Stimulated activated naive CD8-positive, alpha-beta T cell treated with anti-CD3 and anti-CD28 coated beads, Interleukin-15, amount 100 ng/mL, for 72 hours (primary cell): ENCODE measurements around the gene YWHAG.
A peak's percentile ranks its signal among the peaks of the same experiment; 100 is the strongest.

Source experiments
- ATAC-seq: fragments of 150-1000 bp; cut with Tn5 transposase; 2 replicates; pipeline ENCODE4 v1.10.0; 2021; ENCODE audit warnings: mild to moderate bottlenecking, moderate library complexity
- DNase-seq, 2 donors: peaks; one replicate each; pipeline ENCODE4 v3.0.0; 2021 to 2022
- H3K27ac Mint-ChIP-seq, 2 donors: one replicate each; pipeline ENCODE4 v1.8.0; 2022; ENCODE audit warnings: mild to moderate bottlenecking in 2 of 2, mixed read lengths in 2 of 2, moderate library complexity in 2 of 2
- H3K27me3 Mint-ChIP-seq: one replicate; pipeline ENCODE4 v1.8.0; 2022; ENCODE audit warnings: mixed read lengths
- H3K4me1 Mint-ChIP-seq: one replicate; pipeline ENCODE4 v1.8.0; 2022; ENCODE audit warnings: mild to moderate bottlenecking, mixed read lengths
- H3K4me3 Mint-ChIP-seq, 2 donors: one replicate each; pipeline ENCODE4 v1.8.0; 2022; ENCODE audit warnings: mild to moderate bottlenecking in 2 of 2, mixed read lengths in 2 of 2, moderate library complexity in 1 of 2
- H3K9me3 Mint-ChIP-seq, 2 donors: one replicate each; pipeline ENCODE4 v1.8.0; 2022; ENCODE audit warnings: mixed read lengths in 2 of 2

The YWHAG gene

DNA sequence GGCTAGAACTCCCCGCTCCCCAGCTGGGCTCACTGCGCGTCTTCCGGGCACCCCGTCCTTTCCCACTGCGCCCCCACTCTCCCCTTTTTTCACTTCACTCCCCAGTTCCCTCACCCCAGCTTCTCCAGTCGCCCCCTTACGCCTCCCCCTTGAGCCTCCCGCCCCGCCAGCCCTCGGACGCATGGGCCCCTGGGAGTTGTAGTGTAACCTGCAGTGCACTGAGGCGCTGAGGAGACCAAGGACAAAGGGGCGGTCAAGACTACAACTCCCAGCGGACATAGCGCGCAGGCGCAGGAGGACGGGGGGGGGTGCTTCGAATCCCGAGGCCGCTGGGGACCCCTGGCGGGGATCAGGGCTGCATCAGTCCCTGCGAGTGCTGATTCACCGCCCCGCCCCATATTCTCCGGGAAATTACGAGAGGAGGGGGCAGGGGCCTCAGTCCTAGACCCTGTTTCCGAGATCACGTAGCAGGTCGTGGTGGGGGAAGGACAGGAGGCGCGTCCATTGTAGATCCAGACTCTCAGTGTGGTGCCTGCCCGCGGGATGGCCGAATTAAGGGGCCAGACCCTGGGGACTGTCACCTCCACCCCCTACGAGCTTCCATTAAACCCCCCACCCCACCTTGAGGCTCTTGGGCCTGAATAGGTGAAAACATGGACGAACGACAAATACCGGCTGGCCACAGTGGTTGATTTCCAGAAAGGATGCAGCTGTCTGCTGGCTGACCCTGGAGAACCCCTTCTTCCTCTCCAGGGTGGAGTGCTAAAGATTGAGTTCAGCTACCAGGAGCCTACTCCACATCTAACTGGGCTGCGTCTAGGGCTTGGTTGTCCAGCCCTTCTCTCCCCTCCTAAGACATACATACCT is 553 bp upstream of the YWHAG start:
- Mint-ChIP-seq H3K9me3 (no peaks in the 10 kb centered on the region), H3K4me1 (peaks cover 51% of the 10 kb centered on the region), H3K4me3 (peak overlapping the region; percentile 90 to 93), H3K27ac (peak overlapping the region; percentile 99), H3K27me3 (no peaks in the 10 kb centered on the region)
- DNase-seq = peak; percentile 95 to 96
- ATAC-seq = peak; percentile 97

DNA sequence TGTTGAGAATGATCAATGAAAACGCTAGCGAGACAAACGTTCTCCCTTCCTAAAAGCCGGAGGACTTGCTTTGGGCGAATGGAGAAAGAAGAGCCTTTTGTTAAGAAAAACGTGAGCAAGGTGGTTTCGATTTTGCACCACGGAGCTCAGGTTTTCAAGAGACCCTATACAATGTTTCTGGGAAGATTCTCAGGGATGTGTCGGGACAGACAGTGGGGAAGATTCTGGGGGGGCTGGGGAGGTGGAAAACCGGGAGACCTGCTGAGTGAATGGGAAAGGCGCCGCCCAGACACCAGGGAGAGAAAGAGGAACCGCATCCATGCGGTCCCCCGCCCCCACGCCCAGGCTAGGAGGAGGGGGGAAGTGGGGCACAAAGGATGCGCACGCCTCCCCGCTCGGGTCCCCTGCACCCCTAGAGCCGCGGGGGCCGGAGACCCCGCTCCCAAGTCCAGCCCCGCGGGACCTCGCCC is 745 bp downstream of the YWHAG start:
- peaks cover 42% of the 10 kb centered on the region for H3K4me1 Mint-ChIP-seq
- H3K27me3 Mint-ChIP-seq = no peaks in the 10 kb centered on the region
- H3K4me3 Mint-ChIP-seq = peak overlapping the region; percentile 93 to 98
- ATAC-seq (peak; percentile 15), DNase-seq (no peak)
- H3K27ac Mint-ChIP-seq = peak overlapping the region; percentile 96 to 99
- no peaks in the 10 kb centered on the region for H3K9me3 Mint-ChIP-seq

DNA sequence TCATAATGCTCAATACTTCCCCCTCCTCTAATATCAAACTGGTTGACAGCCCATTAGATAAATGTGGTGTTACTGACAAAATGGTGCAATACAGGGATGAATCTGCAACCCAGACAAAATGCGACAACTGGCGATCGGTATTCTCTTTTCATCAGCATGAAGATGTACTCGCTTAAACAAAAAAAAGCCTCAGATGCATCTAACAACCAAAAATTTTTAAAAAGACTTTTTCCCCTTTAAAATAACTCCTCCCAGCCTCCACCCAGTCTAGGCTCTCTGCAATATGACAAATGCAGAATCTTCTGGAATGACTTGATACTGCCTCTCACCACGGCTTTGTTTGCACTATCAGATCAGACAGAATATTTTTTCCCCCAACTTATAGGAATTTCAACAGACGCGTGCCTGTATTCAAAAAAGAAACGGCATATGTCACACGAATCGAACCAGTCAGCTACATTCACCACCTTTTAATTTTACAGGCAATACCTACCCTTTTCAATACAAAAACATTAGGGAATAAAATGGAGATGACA is 1.2 kb downstream of the YWHAG start:
- H3K27ac Mint-ChIP-seq = peak overlapping the region; percentile 96 to 99
- no peaks in the 10 kb centered on the region for H3K27me3 Mint-ChIP-seq
- DNase-seq = no peak
- H3K4me3 Mint-ChIP-seq = peak overlapping the region; percentile 93 to 98
- no peaks in the 10 kb centered on the region for H3K9me3 Mint-ChIP-seq
- no peak for ATAC-seq
- peaks cover 46% of the 10 kb centered on the region for H3K4me1 Mint-ChIP-seq

DNA sequence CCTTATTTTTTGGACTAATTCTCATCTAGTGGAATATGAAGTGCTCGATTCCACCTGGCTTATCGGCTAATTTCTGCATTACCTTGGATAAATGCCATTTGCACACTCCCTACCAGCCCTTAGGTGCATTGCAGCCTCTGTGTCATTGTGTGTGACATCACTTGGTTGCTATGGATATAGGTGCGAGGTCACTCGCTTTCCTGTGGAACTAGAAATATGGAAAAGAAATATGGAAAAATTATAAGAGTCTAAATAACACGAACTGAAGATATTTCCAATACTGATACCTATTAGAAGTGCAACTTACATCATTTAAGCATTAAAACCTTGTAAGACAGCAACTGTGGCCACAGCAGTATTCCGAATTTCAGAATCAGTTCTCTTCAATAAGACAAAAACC is 2.0 kb downstream of the YWHAG start:
- Mint-ChIP-seq H3K4me3 (peak overlapping the region; percentile 93 to 98), H3K27ac (peak overlapping the region in 1 of 2 donors; percentile 76), H3K4me1 (peaks cover 53% of the 10 kb centered on the region), H3K27me3 (no peaks in the 10 kb centered on the region), H3K9me3 (no peaks in the 10 kb centered on the region)
- no peak for DNase-seq
- ATAC-seq = no peak

GRCh38 chr7:76356115-76356514 is 2.7 kb downstream of the YWHAG start:
- H3K9me3 Mint-ChIP-seq = no peaks in the 10 kb centered on the region
- no peaks in the 10 kb centered on the region for H3K27me3 Mint-ChIP-seq
- no peak for DNase-seq
- no peak overlapping the region for H3K27ac Mint-ChIP-seq
- peak overlapping the region in 1 of 2 donors; percentile 35 for H3K4me3 Mint-ChIP-seq
- H3K4me1 Mint-ChIP-seq = peaks cover 60% of the 10 kb centered on the region
- ATAC-seq = no peak

DNA sequence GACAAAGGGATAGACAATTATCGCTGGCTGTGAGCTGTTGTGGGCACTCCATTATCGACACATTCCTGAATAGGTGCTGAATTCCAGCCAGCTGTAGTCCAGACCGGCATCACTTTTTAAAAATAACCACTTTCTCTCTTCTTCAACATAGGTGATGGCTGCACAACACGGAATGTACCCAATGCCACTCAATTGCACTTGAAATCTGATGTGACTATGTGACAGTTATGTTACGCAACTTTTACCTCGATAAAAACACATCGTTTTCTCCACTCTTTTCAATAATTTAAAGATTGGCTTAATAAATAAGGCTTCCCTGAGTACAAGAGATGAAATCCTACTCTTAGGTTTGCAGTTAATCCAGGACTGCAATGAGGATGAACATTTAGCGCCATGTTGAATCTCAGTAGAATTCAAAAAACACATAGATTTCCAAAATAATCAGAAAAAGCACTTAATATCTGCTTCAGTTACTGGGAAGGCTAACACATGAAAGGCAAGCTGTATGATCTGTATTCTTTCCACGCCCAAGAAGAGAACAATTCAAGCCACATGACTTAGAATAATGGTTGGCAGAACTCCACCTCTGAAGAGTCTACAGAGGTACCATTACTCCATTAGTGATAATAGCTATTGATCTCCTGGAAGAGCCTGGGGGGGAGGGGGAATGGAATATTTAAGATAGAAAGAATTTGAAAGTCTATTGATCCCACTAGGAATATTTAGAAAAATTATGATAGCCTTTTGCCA is 3.6 kb downstream of the YWHAG start:
- H3K9me3 Mint-ChIP-seq = no peaks in the 10 kb centered on the region
- H3K4me1 Mint-ChIP-seq = peaks cover 70% of the 10 kb centered on the region
- ATAC-seq (no peak), DNase-seq (no peak)
- H3K4me3 Mint-ChIP-seq = peak overlapping the region in 1 of 2 donors; percentile 19
- H3K27me3 Mint-ChIP-seq = no peaks in the 10 kb centered on the region
- peak overlapping the region in 1 of 2 donors; percentile 71 for H3K27ac Mint-ChIP-seq

- peaks cover 70% of the 10 kb centered on the region for H3K4me1 Mint-ChIP-seq
- no peak for ATAC-seq
- H3K9me3 Mint-ChIP-seq = no peaks in the 10 kb centered on the region
- H3K27ac Mint-ChIP-seq = no peak overlapping the region
- H3K4me3 Mint-ChIP-seq = no peak overlapping the region
- no peaks in the 10 kb centered on the region for H3K27me3 Mint-ChIP-seq
- no peak for DNase-seq
Measured at GRCh38 chr7:76354516-76354915, 4.3 kb downstream of the YWHAG start.

DNA sequence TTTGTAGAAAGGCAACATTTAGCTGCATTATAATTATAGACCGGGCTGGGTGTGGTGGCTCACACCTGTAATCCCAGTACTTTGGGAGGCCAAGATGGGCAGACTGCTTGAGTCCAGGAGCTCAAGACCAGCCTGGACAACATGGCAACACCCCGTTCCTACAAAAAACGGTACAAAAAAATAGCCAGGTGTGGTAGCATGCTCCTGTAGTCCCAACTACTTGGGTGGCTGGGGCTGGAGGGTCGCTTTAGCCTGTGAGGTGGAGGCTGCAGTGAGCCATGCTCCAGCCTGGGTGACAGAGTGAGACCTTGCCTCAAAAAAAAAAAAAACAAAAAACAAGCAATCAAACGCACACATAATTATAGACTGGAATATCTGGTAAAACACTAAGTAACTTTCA is 5.0 kb downstream of the YWHAG start:
- Mint-ChIP-seq H3K27ac (no peak overlapping the region), H3K4me1 (peaks cover 75% of the 10 kb centered on the region)
- DNase-seq = no peak

DNA sequence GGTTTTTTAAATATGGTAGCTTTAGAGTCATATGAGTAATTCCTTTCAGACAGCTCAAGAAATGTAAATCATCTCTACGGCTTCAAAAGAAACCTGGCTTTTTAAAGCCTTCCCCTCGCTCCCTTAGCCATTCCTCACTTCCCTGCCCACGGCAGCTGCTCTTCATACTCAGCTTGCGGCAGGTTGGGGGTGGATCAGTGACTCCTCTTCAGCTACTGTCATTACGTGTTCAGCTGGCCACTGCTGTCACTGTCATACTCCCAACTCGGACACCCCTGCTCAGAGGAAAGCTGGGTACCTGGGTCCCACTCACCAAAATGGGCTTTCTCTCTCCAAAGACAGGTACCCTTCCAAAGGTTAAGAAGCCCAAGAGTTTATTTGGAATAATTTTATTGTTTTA is 6.6 kb downstream of the YWHAG start:
- peak overlapping the region in 1 of 2 donors; percentile 43 for H3K27ac Mint-ChIP-seq
- DNase-seq = no peak
- H3K27me3 Mint-ChIP-seq = no peaks in the 10 kb centered on the region
- H3K4me3 Mint-ChIP-seq = no peak overlapping the region
- no peaks in the 10 kb centered on the region for H3K9me3 Mint-ChIP-seq
- H3K4me1 Mint-ChIP-seq = peaks cover 77% of the 10 kb centered on the region
- ATAC-seq = no peak

More for the DNA sequence above, 5.0 kb downstream of the YWHAG start:
- no peak for ATAC-seq
- Mint-ChIP-seq H3K27me3 (no peaks in the 10 kb centered on the region), H3K4me3 (no peak overlapping the region), H3K9me3 (no peaks in the 10 kb centered on the region)

DNA sequence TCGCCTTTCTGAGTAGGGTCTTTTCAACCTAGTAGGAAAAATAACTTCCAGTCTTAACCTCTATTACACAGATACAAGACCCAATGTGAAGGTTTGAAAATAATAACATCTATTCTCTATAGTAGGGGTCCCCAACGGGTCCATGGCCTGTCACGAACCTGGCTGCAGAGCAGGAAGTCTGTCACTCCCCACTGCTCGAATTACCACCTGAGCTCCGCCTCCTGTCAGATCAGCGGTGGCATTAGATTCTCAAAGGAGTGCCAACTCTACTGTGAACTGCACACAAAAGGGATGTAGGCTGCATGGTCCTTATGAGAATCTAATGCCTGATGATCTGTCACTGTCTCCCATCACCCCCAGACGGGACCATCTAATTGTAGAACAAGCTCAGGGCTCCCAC is 7.4 kb downstream of the YWHAG start:
- Mint-ChIP-seq H3K9me3 (no peaks in the 10 kb centered on the region), H3K4me1 (peaks cover 78% of the 10 kb centered on the region), H3K4me3 (peak overlapping the region in 1 of 2 donors; percentile 1), H3K27me3 (no peaks in the 10 kb centered on the region), H3K27ac (peak overlapping the region in 1 of 2 donors; percentile 12)
- no peak for ATAC-seq
- no peak for DNase-seq

DNA sequence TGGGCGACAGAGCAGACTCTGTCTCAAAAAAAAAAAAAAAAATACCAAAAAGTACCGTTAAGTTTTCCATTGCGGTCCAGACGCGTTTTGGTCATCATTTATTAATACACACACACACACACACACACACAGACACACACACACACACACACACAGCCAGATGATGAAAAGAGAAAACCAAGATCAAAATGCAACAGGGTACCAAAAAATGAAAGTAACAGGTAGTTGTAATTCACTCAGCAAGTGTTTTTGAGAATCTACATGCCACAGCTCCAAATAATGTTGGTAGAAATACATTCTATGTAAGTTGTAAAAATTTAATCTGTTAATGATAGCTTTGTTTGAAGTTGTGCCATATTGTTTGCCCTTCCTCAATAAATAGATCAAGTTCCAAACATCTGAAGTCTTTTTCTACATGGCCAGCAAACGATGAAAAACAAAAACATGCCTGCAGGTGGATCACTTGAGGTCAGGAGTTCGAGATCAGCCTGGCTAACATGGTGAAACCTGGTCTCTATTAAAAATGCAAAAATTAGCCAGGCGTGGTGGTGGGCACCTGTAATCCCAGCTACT is 9.4 kb downstream of the YWHAG start:
- no peak for ATAC-seq
- Mint-ChIP-seq H3K9me3 (no peaks in the 10 kb centered on the region), H3K27me3 (no peaks in the 10 kb centered on the region), H3K4me1 (peaks cover 80% of the 10 kb centered on the region), H3K27ac (peak overlapping the region in 1 of 2 donors; percentile 49), H3K4me3 (no peak overlapping the region)
- no peak for DNase-seq

- H3K27me3 Mint-ChIP-seq = no peaks in the 10 kb centered on the region
- no peak overlapping the region for H3K4me3 Mint-ChIP-seq
- ATAC-seq = peak; percentile 30
- H3K4me1 Mint-ChIP-seq = peaks cover 89% of the 10 kb centered on the region
- no peaks in the 10 kb centered on the region for H3K9me3 Mint-ChIP-seq
- DNase-seq = no peak
- H3K27ac Mint-ChIP-seq = peak overlapping the region; percentile 5 to 66
Measured at GRCh38 chr7:76347710-76348109, 11.1 kb downstream of the YWHAG start.

GRCh38 chr7:76346778-76347177 is 12.0 kb downstream of the YWHAG start:
- ATAC-seq (no peak), DNase-seq (no peak)
- peaks cover 89% of the 10 kb centered on the region for H3K4me1 Mint-ChIP-seq
- no peaks in the 10 kb centered on the region for H3K9me3 Mint-ChIP-seq
- H3K27me3 Mint-ChIP-seq = no peaks in the 10 kb centered on the region
- no peak overlapping the region for H3K4me3 Mint-ChIP-seq
- H3K27ac Mint-ChIP-seq = peak overlapping the region; percentile 84 to 85

DNA sequence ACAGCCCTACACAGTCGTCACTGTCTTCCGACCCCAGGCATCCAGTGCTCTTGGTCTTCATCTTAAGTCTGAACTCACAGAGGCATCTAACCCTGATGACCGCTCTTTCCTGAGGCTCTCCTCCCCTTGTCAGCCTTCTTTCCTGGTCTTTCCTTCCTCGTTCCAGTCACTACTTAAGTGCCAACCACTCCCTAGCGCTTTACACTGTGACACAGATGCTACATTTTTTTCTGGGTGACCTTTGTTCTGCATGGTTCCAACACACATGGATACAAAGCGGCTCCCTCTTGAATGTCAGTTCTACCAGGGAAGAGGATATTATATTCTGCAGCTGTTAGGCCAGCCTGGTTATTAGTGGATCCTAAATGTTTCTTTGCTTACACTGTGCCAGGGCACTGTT is 12.7 kb downstream of the YWHAG start:
- H3K4me3 Mint-ChIP-seq = no peak overlapping the region
- no peaks in the 10 kb centered on the region for H3K9me3 Mint-ChIP-seq
- H3K27ac Mint-ChIP-seq = peak overlapping the region in 1 of 2 donors; percentile 29
- no peak for ATAC-seq
- H3K27me3 Mint-ChIP-seq = no peaks in the 10 kb centered on the region
- no peak for DNase-seq
- peaks cover 88% of the 10 kb centered on the region for H3K4me1 Mint-ChIP-seq

- peaks cover 82% of the 10 kb centered on the region for H3K4me1 Mint-ChIP-seq
- no peak overlapping the region for H3K27ac Mint-ChIP-seq
- no peaks in the 10 kb centered on the region for H3K9me3 Mint-ChIP-seq
Measured at GRCh38 chr7:76343931-76344321, 14.9 kb downstream of the YWHAG start.

More at GRCh38 chr7:76343931-76344321, 14.9 kb downstream of the YWHAG start:
- no peaks in the 10 kb centered on the region for H3K27me3 Mint-ChIP-seq
- no peak for DNase-seq
- H3K4me3 Mint-ChIP-seq = no peak overlapping the region
- ATAC-seq = no peak
